HepG2 (cell line): Measurements from ENCODE around the gene EIF3M. TPM values are rescaled to one million over a fixed set of nuclear protein-coding genes. Genes with fewer than 3 reads are reported as not detected.

ENCODE experiments used
- ATAC-seq: fragments of 200-7000 bp; cut with Tn5 transposase; 3 replicates; pipeline ENCODE4 v1.9.1; 2020; ENCODE audit warnings: mild to moderate bottlenecking, moderate library complexity
- BruUV-seq: library from RNA; stranded (reverse); fragments of 400-500 nt; replicated peaks from 2 replicates; lab custom pipeline; 2021; lab: Mats Ljungman, UMichigan
- CTCF ChIA-PET: fragments of 300-600 bp; formaldehyde crosslinking; extraction: SDS; loops from one replicate; lab custom pipeline; 2021; ENCODE audit warnings: low total read pairs, inconsistent platforms, low intra/inter-chr PET ratio; lab: Yijun Ruan, JAX
- POLR2A ChIA-PET: fragments of 350-600 bp; sonication (Branson Sonifier 250); formaldehyde crosslinking; loops from one replicate; lab custom pipeline; 2020; ENCODE audit warnings: antibody characterized with exemption, inconsistent platforms; lab: Yijun Ruan, JAX
- DNase-seq: peaks from one replicate; pipeline ENCODE4 v3.0.0-alpha.2; 2015; ENCODE audit warnings: low spot score
- FAIRE-seq: peaks from 3 replicates; lab custom pipeline; 2011; peaks lifted over from hg19 to GRCh38; lab: Jason Lieb, UNC
- H2AFZ ChIP-seq: one replicate; pipeline ENCODE4 v1.6.1; 2011; ENCODE audit warnings: low read length, inconsistent platforms
- H3K27ac ChIP-seq: fragments of 300-600 bp; 3 replicates; pipeline ENCODE4 v1.8.0; 2011; ENCODE audit warnings: mixed run types, mild to moderate bottlenecking, mixed read lengths, low read length, inconsistent platforms; ENCODE audit not compliant: insufficient read depth; ENCODE audit errors: extremely low read length
- H3K27me3 ChIP-seq, 2 experiments: fragments of 200-600 bp in 1 of 2; 2 replicates in 1 of 2; 3 replicates in 1 of 2; pipeline versions ENCODE4 v1.6.0 to v1.8.0; 2011; ENCODE audit warnings: low read length in 2 of 2, mild to moderate bottlenecking in 2 of 2, moderate library complexity in 2 of 2, inconsistent platforms in 1 of 2; ENCODE audit not compliant: insufficient read depth in 2 of 2, control insufficient read depth in 1 of 2
- H3K36me3 ChIP-seq, 2 experiments: fragments of 200-600 bp in 1 of 2; replicated peaks in 1 of 2; 2 replicates in 1 of 2; 3 replicates in 1 of 2; pipeline versions ENCODE4 v1.5.1 to v1.8.0; 2011; ENCODE audit warnings: low read length in 2 of 2, inconsistent platforms in 1 of 2; ENCODE audit not compliant: insufficient read depth in 2 of 2, control insufficient read depth in 1 of 2
- H3K4me1 ChIP-seq: 2 replicates; pipeline ENCODE4 v1.5.1; 2012; ENCODE audit warnings: low read length, inconsistent platforms; ENCODE audit not compliant: insufficient read depth
- H3K4me2 ChIP-seq: 2 replicates; pipeline ENCODE4 v1.6.0; 2011; ENCODE audit warnings: low read depth, low read length, inconsistent platforms
- H3K4me3 ChIP-seq, 3 experiments: fragments of 200-600 bp in 1 of 3; sonication (generic), shearing (Covaris generic) in 1 of 3; replicated peaks in 1 of 3; 2 replicates each; pipeline ENCODE4 v1.5.1; 2011 to 2016; ENCODE audit warnings: low read length in 3 of 3, inconsistent platforms in 2 of 3, low read depth in 2 of 3, mild to moderate bottlenecking in 2 of 3, control low read depth in 1 of 3, mixed read lengths in 1 of 3; ENCODE audit not compliant: insufficient read depth in 1 of 3
- H3K79me2 ChIP-seq: one replicate; pipeline ENCODE4 v1.6.1; 2011; ENCODE audit warnings: low read length, inconsistent platforms; ENCODE audit not compliant: insufficient read depth
- H3K9ac ChIP-seq: 2 replicates; pipeline ENCODE4 v1.6.0; 2011; ENCODE audit warnings: mild to moderate bottlenecking, low read depth, low read length, inconsistent platforms; ENCODE audit not compliant: insufficient read depth
- H3K9me3 ChIP-seq: 2 replicates; pipeline ENCODE4 v1.5.1; 2012; ENCODE audit warnings: mild to moderate bottlenecking, low read length
- H4K20me1 ChIP-seq: 2 replicates; pipeline ENCODE4 v1.6.0; 2011; ENCODE audit warnings: inconsistent platforms, mild to moderate bottlenecking, low read length, moderate library complexity; ENCODE audit not compliant: insufficient read depth
- CEBPB ChIP-seq: IDR thresholded peaks from 2 replicates; pipeline ENCODE4 v1.6.1; 2011; ENCODE audit warnings: low read depth, low read length, improper control_type of control experiment, borderline replicate concordance
- FIP1L1 ChIP-seq: fragments of 200-400 bp; formaldehyde crosslinking; IDR thresholded peaks from 2 replicates; pipeline ENCODE4 v1.6.1; 2018; ENCODE audit warnings: low read depth, mild to moderate bottlenecking, low read length, moderate library complexity, borderline replicate concordance; ENCODE audit not compliant: insufficient read depth
- FOXM1 ChIP-seq: sonication (generic); formaldehyde crosslinking; IDR thresholded peaks from 2 replicates; pipeline ENCODE4 v1.5.0; 2020; ENCODE audit warnings: missing genetic modification reagents
- IRF9 ChIP-seq: sonication (generic); formaldehyde crosslinking; IDR thresholded peaks from 2 replicates; pipeline ENCODE4 v1.8.0; 2022; ENCODE audit warnings: missing genetic modification reagents, mild to moderate bottlenecking, borderline replicate concordance
- MXI1 ChIP-seq: IDR thresholded peaks from 3 replicates; pipeline ENCODE4 v1.6.1; 2012; ENCODE audit warnings: low read depth, low read length, inconsistent platforms, borderline replicate concordance
- NFYB ChIP-seq: sonication (generic); formaldehyde crosslinking; IDR thresholded peaks from 2 replicates; pipeline ENCODE4 v1.4.0; 2020; ENCODE audit warnings: missing genetic modification reagents
- SIX4 ChIP-seq: sonication (generic); formaldehyde crosslinking; IDR thresholded peaks from 2 replicates; pipeline ENCODE4 v1.4.0; 2020; ENCODE audit warnings: missing genetic modification reagents
- SYNCRIP ChIP-seq: fragments of 200-400 bp; formaldehyde crosslinking; IDR thresholded peaks from 2 replicates; pipeline ENCODE4 v1.6.1; 2018; ENCODE audit warnings: mild to moderate bottlenecking, low read depth, low read length; ENCODE audit not compliant: insufficient read depth
- TARDBP ChIP-seq: sonication (generic); formaldehyde crosslinking; IDR thresholded peaks from 2 replicates; pipeline ENCODE4 v1.8.0; 2022; ENCODE audit warnings: mild to moderate bottlenecking, missing genetic modification reagents
- THRA ChIP-seq: sonication (generic); formaldehyde crosslinking; IDR thresholded peaks from 2 replicates; pipeline ENCODE4 v1.4.0; 2020; ENCODE audit warnings: missing genetic modification reagents, borderline replicate concordance
- WIZ ChIP-seq: sonication (generic); formaldehyde crosslinking; IDR thresholded peaks from 2 replicates; pipeline ENCODE4 v1.5.1; 2020; ENCODE audit warnings: mild to moderate bottlenecking, missing genetic modification reagents
- ZFP62 ChIP-seq: sonication (generic); formaldehyde crosslinking; IDR thresholded peaks from 2 replicates; pipeline ENCODE4 v1.4.0; 2020; ENCODE audit warnings: missing genetic modification reagents
- ZKSCAN1 ChIP-seq: fragments of 150-350 bp; IDR thresholded peaks from 2 replicates; pipeline ENCODE4 v1.6.1; 2014; ENCODE audit warnings: low read length
- ZKSCAN8 ChIP-seq: IDR thresholded peaks from 2 replicates; pipeline ENCODE4 v1.6.1; 2016; ENCODE audit warnings: borderline replicate concordance, missing genetic modification reagents, missing compliant biosample characterization
- ZNF282 ChIP-seq: fragments of 450-650 bp; IDR thresholded peaks from 2 replicates; pipeline ENCODE4 v1.6.1; 2018; ENCODE audit not compliant: partially characterized antibody
- ZNF646 ChIP-seq: sonication (generic); formaldehyde crosslinking; IDR thresholded peaks from 2 replicates; pipeline ENCODE4 v1.9.0; 2021; ENCODE audit warnings: mild to moderate bottlenecking, missing genetic modification reagents
- WGBS: methylation state at CpG from one replicate; pipeline ENCODE4 v1.1.6; 2017; ENCODE audit warnings: low lambda C conversion rate; 5-methylcytosine and 5-hydroxymethylcytosine counted together
- in situ Hi-C: cut with HindIII; loops from 2 replicates; pipeline ENCODE4 v1.10.0; 2017; ENCODE audit warnings: low pct_unique_long_range_greater_than_20kb; ENCODE audit not compliant: extremely low pct_ligation_motif_present
- intact Hi-C: fragments of 100-400 bp; cut with micrococcal nuclease; formaldehyde crosslinking; loops from one replicate; pipeline ENCODE4 v1.10.0; 2022; ENCODE audit not compliant: unreplicated experiment
- polyA plus RNA-seq, 8 experiments: library from polyadenylated mRNA; depleted of rRNA in 3 of 8; stranded (reverse) in 7 of 8; unstranded in 1 of 8; fragments of >200 nt; fragmentation: Illumina TruSeq in 4 of 8; extraction: Trizol in 4 of 8; gene quantifications; 2 replicates each; pipeline versions ENCODE4 v1.2.1 to v1.2.3, GENCODE V29; 2011 to 2016; ENCODE audit warnings: low read depth in 4 of 8, missing spikeins in 1 of 8, mixed read lengths in 1 of 8; ENCODE audit not compliant: insufficient read depth in 1 of 8
- total RNA-seq, 5 experiments: library from RNA; depleted of rRNA; stranded (reverse); fragments of >200 nt; fragmentation: Illumina TruSeq; extraction: Trizol; gene quantifications; 2 replicates each; pipeline ENCODE4 v1.2.3, GENCODE V29; 2016; ENCODE audit warnings: low read depth in 1 of 5

The EIF3M gene
- total and polyA plus RNA-seq, 2 of the 13 experiments (the other 11 are each of a cell fraction or from before 2014, with no cell fraction given): 279 to 389 TPM

GRCh38 chr11:32580967-32581366 is 2.7 kb upstream of the EIF3M start (continued):
- no peak for TF ChIP-seq THRA

GRCh38 chr11:32581556-32581955 is 2.1 kb upstream of the EIF3M start:
- H4K20me1 ChIP-seq: peaks cover 18% of the 10 kb centered on the region
- POLR2A ChIA-PET: no interaction called here
- no peak for DNase-seq
- no peaks in the 10 kb centered on the region; a peak in 1 of 5 replicates for H3K36me3 ChIP-seq
- 39% methylated on average over 3 of the region's 3 CpGs for WGBS
- H3K9ac ChIP-seq: 0 out of 2 replicates have a peak overlapping the region, but pooled peaks have one; percentile 32
- no peak for ATAC-seq
- H3K79me2 ChIP-seq: peaks cover 25% of the 10 kb centered on the region
- no TSS peak for BruUV-seq
- FAIRE-seq: no peak
- H3K27ac ChIP-seq: no peak overlapping the region
- intact Hi-C loops (loop anchor here (5.0 kb wide), 1 partner anchor 134 kb away; no protein-coding TSS in a partner anchor), in situ Hi-C loops (no loop called here)
- no peaks in the 10 kb centered on the region for H3K9me3 ChIP-seq
- no peak overlapping the region for H2AFZ ChIP-seq
- peaks cover 40% of the 10 kb centered on the region for H3K4me1 ChIP-seq
- CTCF ChIA-PET: no interaction called here
- peak overlapping the region; percentile 15 to 44 (median 34); a peak in 2 of 6 replicates for H3K4me3 ChIP-seq
- peak overlapping the region; percentile 72 for H3K4me2 ChIP-seq
- H3K27me3 ChIP-seq: no peaks in the 10 kb centered on the region; a peak in 1 of 5 replicates
- TF ChIP-seq CEBPB (no peak), MXI1 (no peak), FOXM1 (CRISPR knock-in tag) (no peak), ZKSCAN8 (CRISPR knock-in tag) (no peak), SYNCRIP (no peak), ZFP62 (CRISPR knock-in tag) (no peak), FIP1L1 (no peak), IRF9 (CRISPR knock-in tag) (no peak), NFYB (no peak), ZNF282 (no peak), TARDBP (no peak), SIX4 (no peak), ZNF646 (no peak), WIZ (CRISPR knock-in tag) (no peak), ZKSCAN1 (no peak)
